ENCODE results near the gene TRIM66. TPM values are rescaled to one million over a fixed set of nuclear protein-coding genes. Genes with fewer than 3 reads are reported as not detected.

The TRIM66 gene
- total RNA-seq, 1 donor from 2014 or later, result 10.4 TPM

DNA sequence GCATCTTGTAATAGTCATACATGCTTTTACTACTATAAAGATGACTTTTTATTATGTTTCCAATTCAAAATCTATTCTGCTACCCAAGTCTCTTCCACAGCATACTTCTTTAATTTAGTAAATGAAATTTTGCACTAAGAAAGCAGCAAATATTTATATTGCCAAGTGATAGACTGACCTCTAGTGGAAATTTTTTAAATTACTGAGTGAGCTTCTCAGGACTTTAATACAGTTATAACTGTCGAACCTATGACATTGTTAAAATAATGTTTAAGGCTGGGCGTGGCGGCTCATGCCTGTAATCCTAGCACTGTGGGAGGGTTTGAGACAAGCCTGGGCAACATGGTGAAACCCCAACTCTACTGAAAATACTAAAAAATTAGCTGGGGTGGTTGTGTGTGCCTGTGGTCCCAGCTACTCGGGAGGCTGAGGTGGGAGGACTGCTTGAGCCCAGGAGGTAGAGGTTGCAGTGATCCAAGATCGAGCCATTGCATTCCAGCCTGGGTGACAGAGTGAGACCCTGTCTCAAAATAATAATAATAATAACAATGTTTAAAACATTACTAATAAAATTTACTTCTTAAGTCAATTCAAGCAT is 115.8 kb downstream of the TRIM66 start:
- DNase-seq, result peak; percentile 81

DNA sequence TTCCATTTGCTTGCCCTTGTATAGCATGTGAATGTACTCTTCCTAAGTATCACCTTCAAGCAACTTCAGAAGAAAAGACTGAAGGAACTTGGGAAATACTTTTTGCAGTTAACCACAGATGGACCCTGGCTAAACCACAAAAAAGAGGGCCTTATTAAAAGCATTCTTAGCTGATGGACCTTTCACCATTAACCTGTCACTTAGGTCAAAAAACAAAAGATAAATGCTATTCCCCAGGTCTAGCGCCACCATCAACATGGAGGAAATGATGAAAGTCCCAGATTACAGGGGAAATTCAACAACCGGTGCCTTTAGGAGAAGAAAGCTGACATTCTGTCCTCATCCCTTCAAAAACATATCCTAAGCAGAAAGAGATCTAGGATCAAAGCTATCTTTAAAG is 117.9 kb downstream of the TRIM66 start:
- DNase-seq, result no peak

Small RNAs within 50 kb of the gene (small RNA-seq; reads per million reads assigned to genes)
- gene SNORA3A (ENCODE audit: low replicate concordance) (not detected), gene SNORA3B (ENCODE audit: low replicate concordance) (4.2 reads per million, percentile 92 among the genes with 10 or more reads in this experiment)

Other genes starting within 250 kb of the TRIM66 start
- 8.2 TPM for gene STK33, start 88.4 kb downstream of the TRIM66 start, total RNA-seq
- gene RPL27A, start 127 bp upstream of the TRIM66 start, total RNA-seq, result 814 TPM
- gene AKIP1, start 228.5 kb upstream of the TRIM66 start, total RNA-seq, result 48.1 TPM

All from tongue (tissue), 3 donors.